Panc1 (cell line): ENCODE data around the gene NHLRC2. TPM values are rescaled to one million over a fixed set of nuclear protein-coding genes. Genes with fewer than 3 reads are reported as not detected.

Experiments used
- ATAC-seq: fragments of 200-7000 bp; cut with Tn5 transposase; 2 replicates; pipeline ENCODE4 v1.9.1; 2020; ENCODE audit warnings: mild to moderate bottlenecking, moderate library complexity
- BruUV-seq: library from RNA; stranded (reverse); fragments of 400-500 nt; replicated peaks from 2 replicates; lab custom pipeline; 2021; lab: Mats Ljungman, UMichigan
- CTCF ChIA-PET: fragments of 300-600 bp; sonication (Branson Sonifier 250); formaldehyde crosslinking; loops from one replicate; lab custom pipeline; 2022; ENCODE audit warnings: antibody characterized with exemption; lab: Charles Lee
- POLR2A ChIA-PET: fragments of 300-600 bp; sonication (Branson Sonifier 250); formaldehyde crosslinking; loops from one replicate; lab custom pipeline; 2022; ENCODE audit warnings: antibody characterized with exemption; lab: Charles Lee
- DNase-seq: peaks from one replicate; pipeline ENCODE4 v3.0.0-alpha.2; 2010; ENCODE audit warnings: low read depth, low spot score
- H3K27ac ChIP-seq: 2 replicates; pipeline ENCODE4 v1.5.1; 2011; ENCODE audit warnings: mild to moderate bottlenecking, low read length, inconsistent platforms
- H3K27me3 ChIP-seq: fragments of 200-500 bp; sonication (Bioruptor generic); 2 replicates; pipeline ENCODE4 v1.6.0; 2014; ENCODE audit warnings: low read length, inconsistent platforms; ENCODE audit not compliant: control insufficient read depth, insufficient read depth
- H3K36me3 ChIP-seq: fragments of 200-500 bp; sonication (Bioruptor generic); 2 replicates; pipeline ENCODE4 v1.5.1; 2014; ENCODE audit warnings: inconsistent platforms, mild to moderate bottlenecking, low read length, moderate library complexity; ENCODE audit not compliant: control insufficient read depth, insufficient read depth
- H3K4me1 ChIP-seq: 2 replicates; pipeline ENCODE4 v1.5.1; 2011; ENCODE audit warnings: inconsistent platforms, mild to moderate bottlenecking, low read length, moderate library complexity; ENCODE audit not compliant: control insufficient read depth, insufficient read depth
- H3K4me3 ChIP-seq, 2 experiments: 2 replicates each; pipeline ENCODE4 v1.5.1; 2011 to 2012; ENCODE audit warnings: low read depth in 2 of 2, low read length in 2 of 2, mild to moderate bottlenecking in 2 of 2, inconsistent platforms in 1 of 2, moderate library complexity in 1 of 2
- H3K9me3 ChIP-seq: fragments of 200-500 bp; sonication (Bioruptor generic); 2 replicates; pipeline ENCODE4 v1.5.1; 2014; ENCODE audit warnings: low read depth, mild to moderate bottlenecking, inconsistent platforms, low read length, moderate library complexity; ENCODE audit not compliant: control insufficient read depth, insufficient read depth
- CTCF ChIP-seq: fragments of 450-650 bp; IDR thresholded peaks from 2 replicates; pipeline ENCODE4 v1.5.1; 2017; ENCODE audit warnings: mild to moderate bottlenecking
- POLR2AphosphoS5 ChIP-seq: IDR thresholded peaks from 2 replicates; pipeline ENCODE4 v1.6.1; 2012; ENCODE audit warnings: mild to moderate bottlenecking, low read depth, low read length, moderate library complexity
- SIN3A ChIP-seq: IDR thresholded peaks from 2 replicates; pipeline ENCODE4 v1.6.1; 2012; ENCODE audit warnings: low read depth, mild to moderate bottlenecking, low read length, moderate library complexity, borderline replicate concordance; ENCODE audit not compliant: insufficient read depth
- TCF7L2 ChIP-seq: IDR thresholded peaks from 2 replicates; pipeline ENCODE4 v1.6.1; 2011; ENCODE audit warnings: mild to moderate bottlenecking, low read depth, low read length, inconsistent platforms
- in situ Hi-C: cut with HindIII; loops from 2 replicates; pipeline ENCODE4 v1.10.0; 2016; ENCODE audit warnings: low sequenced_read_pairs, low pct_unique_long_range_greater_than_20kb
- intact Hi-C: fragments of 100-400 bp; cut with micrococcal nuclease; formaldehyde crosslinking; loops from one replicate; pipeline ENCODE4 v1.10.0; 2022; ENCODE audit not compliant: unreplicated experiment
- total RNA-seq: library from RNA; stranded (reverse); gene quantifications from one replicate; pipeline ENCODE4 v1.2.1, GENCODE V29; 2021; ENCODE audit not compliant: unreplicated experiment
- TF ChIP-seq, protein P1 (sequence below), 2 experiments: IDR thresholded peaks; 2 replicates each; pipeline ENCODE4 v1.6.1; 2011 to 2012; ENCODE audit warnings: low read depth in 2 of 2, control low read depth in 1 of 2, low read length in 1 of 2, mild to moderate bottlenecking in 1 of 2, moderate library complexity in 1 of 2; ENCODE audit not compliant: insufficient read depth in 1 of 2

The NHLRC2 gene
- total RNA-seq, 1 experiment from 2014 or later, result 47.3 TPM

DNA sequence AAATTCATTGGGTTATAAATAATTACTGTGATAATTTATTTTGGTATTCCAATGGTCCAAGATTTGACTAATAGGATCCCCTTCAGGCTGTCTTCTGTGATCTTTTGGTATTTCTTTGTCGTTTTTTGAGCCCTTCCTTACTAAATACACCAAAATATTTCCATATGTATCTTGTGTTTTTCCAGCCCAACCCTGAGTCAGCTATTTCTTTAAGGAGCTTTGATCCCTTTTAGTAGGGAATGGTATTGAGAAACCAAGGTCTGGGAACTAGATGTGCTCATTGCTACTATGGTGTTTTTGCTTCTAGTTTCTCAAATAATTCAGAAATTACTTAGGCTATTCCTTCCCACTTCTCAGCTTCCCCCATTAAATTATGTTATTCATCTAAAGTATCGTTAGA is 15.3 kb downstream of the NHLRC2 start:
- ChIA-PET CTCF (no interaction called here), POLR2A (no interaction called here)
- Histone ChIP-seq H3K27ac (no peak overlapping the region), H3K36me3 (peaks cover 3% of the 10 kb centered on the region; the same call in 1 of the 2 replicates), H3K4me3 (no peak overlapping the region), H3K9me3 (peaks cover 14% of the 10 kb centered on the region; the same call in 1 of the 2 replicates), H3K27me3 (no peaks in the 10 kb centered on the region), H3K4me1 (no peaks in the 10 kb centered on the region)
- TF ChIP-seq, protein P1, sequence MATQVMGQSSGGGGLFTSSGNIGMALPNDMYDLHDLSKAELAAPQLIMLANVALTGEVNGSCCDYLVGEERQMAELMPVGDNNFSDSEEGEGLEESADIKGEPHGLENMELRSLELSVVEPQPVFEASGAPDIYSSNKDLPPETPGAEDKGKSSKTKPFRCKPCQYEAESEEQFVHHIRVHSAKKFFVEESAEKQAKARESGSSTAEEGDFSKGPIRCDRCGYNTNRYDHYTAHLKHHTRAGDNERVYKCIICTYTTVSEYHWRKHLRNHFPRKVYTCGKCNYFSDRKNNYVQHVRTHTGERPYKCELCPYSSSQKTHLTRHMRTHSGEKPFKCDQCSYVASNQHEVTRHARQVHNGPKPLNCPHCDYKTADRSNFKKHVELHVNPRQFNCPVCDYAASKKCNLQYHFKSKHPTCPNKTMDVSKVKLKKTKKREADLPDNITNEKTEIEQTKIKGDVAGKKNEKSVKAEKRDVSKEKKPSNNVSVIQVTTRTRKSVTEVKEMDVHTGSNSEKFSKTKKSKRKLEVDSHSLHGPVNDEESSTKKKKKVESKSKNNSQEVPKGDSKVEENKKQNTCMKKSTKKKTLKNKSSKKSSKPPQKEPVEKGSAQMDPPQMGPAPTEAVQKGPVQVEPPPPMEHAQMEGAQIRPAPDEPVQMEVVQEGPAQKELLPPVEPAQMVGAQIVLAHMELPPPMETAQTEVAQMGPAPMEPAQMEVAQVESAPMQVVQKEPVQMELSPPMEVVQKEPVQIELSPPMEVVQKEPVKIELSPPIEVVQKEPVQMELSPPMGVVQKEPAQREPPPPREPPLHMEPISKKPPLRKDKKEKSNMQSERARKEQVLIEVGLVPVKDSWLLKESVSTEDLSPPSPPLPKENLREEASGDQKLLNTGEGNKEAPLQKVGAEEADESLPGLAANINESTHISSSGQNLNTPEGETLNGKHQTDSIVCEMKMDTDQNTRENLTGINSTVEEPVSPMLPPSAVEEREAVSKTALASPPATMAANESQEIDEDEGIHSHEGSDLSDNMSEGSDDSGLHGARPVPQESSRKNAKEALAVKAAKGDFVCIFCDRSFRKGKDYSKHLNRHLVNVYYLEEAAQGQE (IDR thresholded peaks at IDR 0.05; ENCODE audit: insufficient read depth in 1 of 2, low read depth in 2 of 2, low read length in 1 of 2), result no peak
- TF ChIP-seq TCF7L2, result no peak
- no peak for TF ChIP-seq SIN3A
- TF ChIP-seq POLR2AphosphoS5, result no peak
- TF ChIP-seq CTCF, result no peak
- intact Hi-C loops (no loop called here), in situ Hi-C loops (no loop called here)
- DNase-seq, result no peak
- BruUV-seq, result no TSS peak
- no peak for ATAC-seq

GRCh38 chr10:113872139-113873030 is 17.9 kb downstream of the NHLRC2 start:
- Histone ChIP-seq H3K36me3 (peaks cover 9% of the 10 kb centered on the region), H3K27me3 (no peaks in the 10 kb centered on the region), H3K4me1 (no peaks in the 10 kb centered on the region), H3K27ac (no peak overlapping the region), H3K9me3 (peaks cover 14% of the 10 kb centered on the region; the same call in 1 of the 2 replicates), H3K4me3 (no peak overlapping the region)
- ATAC-seq (no peak), DNase-seq (no peak)
- ChIA-PET CTCF (no interaction called here), POLR2A (interaction anchor here (0.6 kb wide), 1 partner anchor 209 kb away, joined by 4 read pairs; no protein-coding TSS in a partner anchor)
- no peak for TF ChIP-seq SIN3A
- no peak for TF ChIP-seq TCF7L2
- TF ChIP-seq CTCF, result no peak
- no peak for TF ChIP-seq POLR2AphosphoS5
- TF ChIP-seq, protein P1 (IDR thresholded peaks at IDR 0.05; ENCODE audit: insufficient read depth in 1 of 2, low read depth in 2 of 2, low read length in 1 of 2), result no peak
- intact Hi-C loops (no loop called here), in situ Hi-C loops (no loop called here)
- no TSS peak for BruUV-seq
